Raji (cell line): Measurements from ENCODE around the gene GIPC3.

Source experiments
- POLR2A ChIP-seq: IDR thresholded peaks from 2 replicates; pipeline ENCODE4 v1.6.1; 2011; ENCODE audit warnings: low read depth, low read length, control low read depth; ENCODE audit not compliant: insufficient read depth

GIPC3 gene

DNA sequence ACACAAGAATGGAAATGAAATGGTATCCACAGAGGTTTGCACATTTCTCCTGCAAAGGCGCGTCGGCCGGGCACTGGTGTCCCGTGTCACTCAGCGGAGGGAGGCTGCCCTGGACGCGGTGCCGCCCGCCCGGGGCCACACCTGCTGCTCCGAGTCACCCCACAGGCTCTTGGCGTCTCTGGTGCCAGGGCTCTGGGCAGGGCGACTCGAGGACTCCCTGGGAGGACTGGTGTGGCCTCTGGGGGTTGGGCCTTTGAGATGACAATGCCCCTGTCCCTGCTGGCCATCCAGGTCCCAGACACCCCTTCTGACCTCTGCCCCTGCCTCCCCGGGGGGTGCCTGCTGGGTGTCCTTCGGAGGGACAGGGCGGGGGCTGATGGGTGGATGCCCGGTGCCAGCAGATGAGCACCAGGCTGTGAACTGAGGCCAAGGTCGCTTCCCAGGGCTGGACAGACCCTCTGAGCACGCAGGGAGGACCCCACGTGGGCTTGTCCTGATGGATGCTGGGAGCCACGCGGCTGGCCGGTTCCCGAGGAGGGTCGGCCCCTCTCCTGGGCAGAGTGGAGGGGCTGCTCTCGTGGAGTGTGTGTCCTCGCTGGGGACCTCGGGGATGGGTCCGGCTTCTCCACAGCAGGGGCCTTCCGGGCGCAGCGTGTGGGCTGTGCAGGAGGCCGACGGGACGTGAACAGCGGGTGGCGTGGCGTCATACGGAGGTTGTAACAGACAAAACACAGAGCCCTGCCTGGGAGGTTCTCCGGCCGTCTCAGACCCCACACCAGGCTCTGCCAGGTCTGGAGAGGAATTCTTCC, 46.0 kb downstream of the GIPC3 start:
- no peak for TF ChIP-seq POLR2A

GRCh38 chr19:3632098-3632497, 46.8 kb downstream of the GIPC3 start:
- TF ChIP-seq POLR2A, result no peak

- TF ChIP-seq POLR2A, result no peak
Observed at GRCh38 chr19:3632739-3633558, 47.7 kb downstream of the GIPC3 start.

GRCh38 chr19:3633559-3633988, 48.3 kb downstream of the GIPC3 start:
- TF ChIP-seq POLR2A, result no peak

DNA sequence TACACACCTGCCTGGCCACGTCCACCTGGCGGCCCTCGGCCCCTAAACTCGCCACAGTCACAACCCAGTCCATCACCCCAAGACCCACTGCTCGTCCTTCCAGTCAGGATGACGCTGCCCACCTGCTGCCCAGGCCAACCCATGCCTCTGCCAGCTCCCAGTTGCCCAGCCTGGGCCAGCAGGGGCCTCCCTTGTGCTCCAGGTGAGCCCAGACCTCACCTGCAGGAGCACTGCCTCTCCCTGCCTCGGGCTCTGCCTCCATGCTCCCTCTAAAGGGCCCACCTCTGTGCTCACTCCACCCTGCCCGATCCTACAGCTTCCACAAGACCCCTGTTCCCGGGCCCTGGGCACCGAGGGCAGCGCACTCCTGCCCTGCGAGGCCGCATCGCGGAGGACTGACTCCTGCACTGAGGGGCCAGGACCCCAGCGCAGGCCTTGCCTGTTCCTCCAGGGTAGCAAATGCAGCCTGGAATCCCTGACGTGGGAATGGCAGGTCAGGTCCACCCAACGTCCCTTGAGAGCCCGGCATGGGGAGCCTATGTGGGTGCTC, 49.3 kb downstream of the GIPC3 start:
- TF ChIP-seq POLR2A, result no peak

DNA sequence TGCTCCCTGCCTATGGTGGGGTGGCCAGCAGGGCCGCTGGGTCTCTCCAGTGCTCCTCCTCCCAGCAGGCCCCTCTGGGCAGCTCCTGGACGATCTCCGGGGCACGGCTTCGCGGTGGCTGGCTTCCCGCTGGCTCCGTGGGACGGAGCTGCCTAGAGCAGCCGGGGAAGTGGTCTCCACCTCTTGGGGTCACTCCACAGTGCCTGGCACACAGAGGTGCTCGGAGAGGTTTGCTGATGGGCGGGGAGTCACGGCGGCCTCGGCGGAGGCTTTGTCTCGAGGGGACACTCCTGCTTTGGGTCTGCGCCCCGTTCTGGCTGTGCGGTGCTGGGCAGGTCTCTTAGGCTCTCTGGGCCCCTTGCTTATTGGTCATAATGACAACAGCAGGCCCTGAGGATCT, 51.2 kb downstream of the GIPC3 start:
- no peak for TF ChIP-seq POLR2A

- no peak for TF ChIP-seq POLR2A
Observed at GRCh38 chr19:3636962-3637361, 51.7 kb downstream of the GIPC3 start.

DNA sequence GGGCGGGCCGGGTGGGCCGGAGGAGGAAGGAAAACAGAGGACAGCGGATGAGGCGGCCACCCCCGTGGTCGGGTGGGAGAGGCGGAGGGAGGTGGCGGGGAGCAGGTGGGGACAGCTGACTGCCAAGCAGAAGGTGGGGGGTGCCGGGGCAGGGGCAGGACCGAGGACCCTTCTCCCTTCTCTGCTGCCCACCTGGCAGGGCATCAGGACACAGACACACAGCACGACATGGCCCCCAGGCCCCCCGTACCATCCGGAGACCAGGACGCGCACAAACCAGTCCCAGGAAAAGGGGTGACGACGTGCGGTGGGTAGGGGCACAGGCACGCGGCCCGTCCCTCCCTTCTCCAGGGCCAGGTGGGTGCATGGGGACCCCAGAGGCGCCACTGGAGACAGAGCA, 52.3 kb downstream of the GIPC3 start:
- no peak for TF ChIP-seq POLR2A

DNA sequence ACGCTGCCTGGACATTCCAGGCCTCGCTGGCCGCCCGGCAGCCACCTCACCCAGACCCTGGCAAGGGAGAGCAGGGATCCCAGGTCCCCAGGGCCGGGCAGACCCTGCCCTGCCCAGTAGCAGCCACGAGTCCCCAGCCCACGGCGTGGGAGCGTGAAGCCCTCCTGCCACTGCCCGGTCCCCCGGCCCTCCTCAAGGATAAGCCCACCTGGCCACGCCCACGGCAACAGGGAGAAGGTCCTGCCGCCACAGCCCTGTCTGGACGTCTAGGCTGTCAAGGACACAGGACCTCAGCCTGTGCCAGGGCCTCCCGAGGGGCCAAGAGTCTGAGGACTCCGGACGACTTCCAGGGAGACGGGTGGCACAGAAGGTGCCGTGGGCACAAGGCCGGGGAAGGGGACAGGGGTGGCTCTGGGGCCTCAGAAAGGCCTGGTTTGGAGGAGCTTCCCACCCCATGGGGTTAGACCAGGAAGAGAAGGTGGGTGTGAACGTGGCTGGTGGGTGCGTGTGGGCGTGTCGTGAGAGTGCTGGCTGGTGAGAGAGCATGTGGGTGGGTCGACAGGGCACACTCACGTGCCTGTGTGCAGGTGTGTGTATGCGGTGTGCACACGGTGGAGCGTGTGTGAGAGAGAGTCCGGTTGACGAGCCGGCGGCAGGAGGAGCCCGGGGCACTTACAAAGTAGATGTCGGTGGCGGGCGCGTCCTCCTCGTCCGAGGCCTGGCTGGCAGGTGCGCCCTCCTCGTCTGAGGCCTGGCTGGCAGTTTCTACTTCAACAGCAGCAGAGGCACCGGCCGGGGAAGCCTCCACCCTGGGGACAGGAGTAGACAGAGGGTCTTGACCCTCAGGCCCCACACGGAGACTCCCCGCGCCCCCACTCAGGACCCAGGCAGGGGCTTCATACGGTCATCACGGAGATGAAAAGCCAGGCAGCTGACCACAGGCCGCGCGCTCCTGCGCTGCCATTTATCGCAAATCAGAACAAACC, 53.2 kb downstream of the GIPC3 start:
- no peak for TF ChIP-seq POLR2A

DNA sequence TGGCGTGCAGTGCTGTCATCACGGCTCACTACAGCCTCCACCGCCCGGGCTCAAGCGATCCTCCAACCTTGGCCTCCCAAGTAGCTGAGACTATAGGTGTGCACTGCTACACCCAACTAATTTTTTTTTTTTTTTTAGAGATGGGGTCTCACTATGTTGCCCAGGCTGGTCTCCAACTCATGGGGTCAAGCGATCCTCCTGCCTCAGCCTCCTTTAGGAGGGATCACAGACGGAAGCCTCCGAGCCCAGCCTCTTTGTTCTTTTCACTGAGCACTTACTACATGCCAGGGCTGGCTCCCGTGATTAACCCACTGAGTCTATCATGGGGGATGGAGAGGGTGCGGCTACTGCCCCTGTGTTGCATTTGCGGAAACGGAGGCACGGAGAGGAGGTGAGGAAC, 54.2 kb downstream of the GIPC3 start:
- no peak for TF ChIP-seq POLR2A

- TF ChIP-seq POLR2A, result no peak
Observed at GRCh38 chr19:3641515-3642269, 56.4 kb downstream of the GIPC3 start.

- no peak for TF ChIP-seq POLR2A
Observed at GRCh38 chr19:3642296-3642695, 57.0 kb downstream of the GIPC3 start.
